NCI-H82 (cell line): ENCODE data around the gene FRMD4A.
"Not testable (repeated sequence)": the region's sequence is repeated elsewhere in the genome, so short reads cannot be mapped to it uniquely, and the experiment has no call there.

ENCODE experiments used
- DNase-seq: peaks from one replicate; lab custom pipeline; 2025; lab: John Stamatoyannopoulos, UW

FRMD4A gene

GRCh38 chr10:14056610-14057332 is 274.0 kb downstream of the FRMD4A start:
- peak; percentile 51 for DNase-seq

- DNase-seq, result no peak
Observed at GRCh38 chr10:14052931-14053330, 277.8 kb downstream of the FRMD4A start.

GRCh38 chr10:14050598-14050997 is 280.1 kb downstream of the FRMD4A start:
- DNase-seq, result no peak

- no peak for DNase-seq
Observed at GRCh38 chr10:14048930-14049613, 281.7 kb downstream of the FRMD4A start.

- DNase-seq, result no peak
Observed at GRCh38 chr10:14047431-14047830, 283.3 kb downstream of the FRMD4A start.

GRCh38 chr10:14042051-14042450 is 288.7 kb downstream of the FRMD4A start:
- DNase-seq, result not testable (repeated sequence)

GRCh38 chr10:14040787-14041631 is 289.7 kb downstream of the FRMD4A start:
- no peak for DNase-seq

GRCh38 chr10:14039968-14040668 is 290.6 kb downstream of the FRMD4A start:
- DNase-seq, result no peak

GRCh38 chr10:14036233-14036632 is 294.5 kb downstream of the FRMD4A start:
- no peak for DNase-seq

- DNase-seq, result no peak
Observed at GRCh38 chr10:14035506-14035905, 295.2 kb downstream of the FRMD4A start.

- peak; percentile 41 for DNase-seq
Observed at GRCh38 chr10:14032406-14032998, 298.2 kb downstream of the FRMD4A start.

- DNase-seq, result no peak
Observed at GRCh38 chr10:14026325-14026724, 304.4 kb downstream of the FRMD4A start.

- DNase-seq, result no peak
Observed at GRCh38 chr10:14025283-14026189, 305.2 kb downstream of the FRMD4A start.

GRCh38 chr10:14024329-14025202 is 306.2 kb downstream of the FRMD4A start:
- no peak for DNase-seq

GRCh38 chr10:14023673-14024328 is 306.9 kb downstream of the FRMD4A start:
- DNase-seq, result no peak

- DNase-seq, result no peak
Observed at GRCh38 chr10:14022954-14023672, 307.6 kb downstream of the FRMD4A start.

GRCh38 chr10:14022052-14022451 is 308.7 kb downstream of the FRMD4A start:
- DNase-seq, result no peak

- no peak for DNase-seq
Observed at GRCh38 chr10:14020037-14020664, 310.6 kb downstream of the FRMD4A start.
